ENCODE measurements around the gene NOTO.

Gene NOTO

DNA sequence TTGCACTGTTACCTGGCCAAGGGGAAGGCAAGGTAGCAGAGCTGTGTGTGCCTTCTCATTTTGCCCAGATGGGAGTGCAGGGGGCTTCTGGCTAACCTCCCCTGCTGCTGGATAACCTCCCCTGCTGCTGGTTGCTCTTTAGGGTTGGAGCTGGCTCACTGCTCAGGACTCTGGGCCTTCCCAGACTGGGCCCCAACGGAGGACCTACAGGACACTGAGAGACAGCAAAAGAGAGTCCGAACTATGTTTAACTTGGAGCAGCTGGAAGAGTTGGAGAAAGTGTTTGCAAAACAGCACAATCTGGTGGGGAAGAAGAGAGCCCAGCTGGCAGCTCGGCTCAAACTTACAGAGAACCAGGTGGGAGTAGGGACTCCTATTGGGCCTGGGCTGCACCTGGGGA, 5.9 kb downstream of the NOTO start:
- H4K20me1 ChIP-seq (ENCODE audit: insufficient read depth, low read length) = no peaks in the 10 kb centered on the region
- no peak overlapping the region for H3K4me2 ChIP-seq (ENCODE audit: low read depth, low read length)
- H3K27me3 ChIP-seq (replicated peaks; ENCODE audit: insufficient read depth, low read length) = peaks cover 2% of the 10 kb centered on the region; the same call in 1 of the 2 replicates
- TF ChIP-seq, protein P1, sequence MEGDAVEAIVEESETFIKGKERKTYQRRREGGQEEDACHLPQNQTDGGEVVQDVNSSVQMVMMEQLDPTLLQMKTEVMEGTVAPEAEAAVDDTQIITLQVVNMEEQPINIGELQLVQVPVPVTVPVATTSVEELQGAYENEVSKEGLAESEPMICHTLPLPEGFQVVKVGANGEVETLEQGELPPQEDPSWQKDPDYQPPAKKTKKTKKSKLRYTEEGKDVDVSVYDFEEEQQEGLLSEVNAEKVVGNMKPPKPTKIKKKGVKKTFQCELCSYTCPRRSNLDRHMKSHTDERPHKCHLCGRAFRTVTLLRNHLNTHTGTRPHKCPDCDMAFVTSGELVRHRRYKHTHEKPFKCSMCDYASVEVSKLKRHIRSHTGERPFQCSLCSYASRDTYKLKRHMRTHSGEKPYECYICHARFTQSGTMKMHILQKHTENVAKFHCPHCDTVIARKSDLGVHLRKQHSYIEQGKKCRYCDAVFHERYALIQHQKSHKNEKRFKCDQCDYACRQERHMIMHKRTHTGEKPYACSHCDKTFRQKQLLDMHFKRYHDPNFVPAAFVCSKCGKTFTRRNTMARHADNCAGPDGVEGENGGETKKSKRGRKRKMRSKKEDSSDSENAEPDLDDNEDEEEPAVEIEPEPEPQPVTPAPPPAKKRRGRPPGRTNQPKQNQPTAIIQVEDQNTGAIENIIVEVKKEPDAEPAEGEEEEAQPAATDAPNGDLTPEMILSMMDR (IDR thresholded peaks at IDR 0.05; ENCODE audit: low read length) = no peak
- TF ChIP-seq EZH2phosphoT487 (IDR thresholded peaks at IDR 0.05; ENCODE audit: low read length) (no peak), EZH2 (optimal IDR thresholded peaks at IDR 0.05; ENCODE audit: low read depth, low read length) (no peak)
- no peaks in the 10 kb centered on the region for H3K9me2 ChIP-seq (replicated peaks; ENCODE audit: insufficient read depth, low read length)
- no peaks in the 10 kb centered on the region for H3K4me1 ChIP-seq (ENCODE audit: low read length)
- 0 out of 2 replicates have a peak, but pooled peaks cover 2% of the 10 kb centered on the region for H3F3A ChIP-seq (ENCODE audit: insufficient read depth, low read length)
- H3K36me3 ChIP-seq (replicated peaks; ENCODE audit: insufficient read depth, low read length) = no peaks in the 10 kb centered on the region
- H3K9ac ChIP-seq (ENCODE audit: low read length) = no peak overlapping the region
- DNase-seq = no peak
- no peaks in the 10 kb centered on the region for H3K9me3 ChIP-seq (replicated peaks; ENCODE audit: insufficient read depth, low read length)
- no peak overlapping the region for H3K4me3 ChIP-seq (ENCODE audit: low read length)
- no peak overlapping the region for H2AFZ ChIP-seq (ENCODE audit: low read length)
- H3K79me2 ChIP-seq (ENCODE audit: low read length) = no peaks in the 10 kb centered on the region
- H3K27ac ChIP-seq (ENCODE audit: low read length) = no peak overlapping the region

DNA sequence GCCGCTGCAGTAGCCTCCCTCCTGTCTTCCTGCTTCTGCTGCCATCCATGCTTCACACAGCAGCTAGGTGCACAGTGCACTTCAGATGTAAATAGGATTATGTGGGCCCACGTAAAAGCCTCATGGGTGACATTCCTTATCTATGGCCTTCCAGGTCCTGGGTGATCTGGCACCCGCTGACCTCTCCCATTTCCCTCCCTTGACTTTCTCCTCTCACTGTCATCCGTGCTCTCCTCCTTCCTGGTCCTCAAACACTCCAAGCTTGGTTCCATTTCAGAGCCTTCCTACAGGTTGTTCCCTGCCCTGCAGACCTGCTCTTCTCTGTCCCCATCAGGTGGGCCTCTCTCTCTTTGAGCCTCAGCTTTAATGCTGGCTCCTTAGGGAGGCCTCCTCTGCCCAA, 7.6 kb downstream of the NOTO start:
- Histone ChIP-seq H3K9me3 (replicated peaks; ENCODE audit: insufficient read depth, low read length) (no peaks in the 10 kb centered on the region), H4K20me1 (ENCODE audit: insufficient read depth, low read length) (no peaks in the 10 kb centered on the region), H3K4me3 (ENCODE audit: low read length) (no peak overlapping the region), H3K36me3 (replicated peaks; ENCODE audit: insufficient read depth, low read length) (no peaks in the 10 kb centered on the region), H3K79me2 (ENCODE audit: low read length) (peaks cover 9% of the 10 kb centered on the region), H2AFZ (ENCODE audit: low read length) (no peak overlapping the region), H3K9ac (ENCODE audit: low read length) (no peak overlapping the region), H3K27me3 (replicated peaks; ENCODE audit: insufficient read depth, low read length) (peaks cover 2% of the 10 kb centered on the region; the same call in 1 of the 2 replicates), H3K9me2 (replicated peaks; ENCODE audit: insufficient read depth, low read length) (no peaks in the 10 kb centered on the region), H3K4me2 (ENCODE audit: low read depth, low read length) (no peak overlapping the region), H3K27ac (ENCODE audit: low read length) (no peak overlapping the region), H3K4me1 (ENCODE audit: low read length) (peaks cover 3% of the 10 kb centered on the region; the same call in 1 of the 2 replicates), H3F3A (ENCODE audit: insufficient read depth, low read length) (0 out of 2 replicates have a peak, but pooled peaks cover 4% of the 10 kb centered on the region)
- TF ChIP-seq EZH2phosphoT487 (IDR thresholded peaks at IDR 0.05; ENCODE audit: low read length) = no peak
- TF ChIP-seq EZH2 (optimal IDR thresholded peaks at IDR 0.05; ENCODE audit: low read depth, low read length) = no peak
- TF ChIP-seq, protein P1 (IDR thresholded peaks at IDR 0.05; ENCODE audit: low read length) = no peak
- DNase-seq = no peak

DNA sequence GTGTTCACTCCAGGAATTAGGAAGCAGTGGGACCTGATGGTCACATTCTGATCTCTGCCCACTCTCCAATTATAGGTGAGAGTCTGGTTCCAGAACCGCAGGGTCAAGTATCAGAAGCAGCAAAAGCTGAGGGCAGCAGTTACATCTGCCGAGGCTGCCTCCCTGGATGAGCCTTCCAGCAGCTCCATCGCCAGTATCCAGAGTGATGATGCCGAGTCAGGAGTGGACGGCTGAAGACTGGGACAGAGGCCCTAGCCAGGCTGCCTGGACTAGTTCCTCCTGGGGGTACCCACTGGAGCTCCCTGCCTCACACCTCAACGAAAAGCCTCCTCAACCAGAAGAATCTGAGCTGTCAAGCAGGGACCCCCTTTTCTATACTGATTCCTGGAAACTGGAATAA, 8.3 kb downstream of the NOTO start:
- 0 out of 2 replicates have a peak, but pooled peaks cover 4% of the 10 kb centered on the region for H3F3A ChIP-seq (ENCODE audit: insufficient read depth, low read length)
- H2AFZ ChIP-seq (ENCODE audit: low read length) = no peak overlapping the region
- TF ChIP-seq, protein P1 (IDR thresholded peaks at IDR 0.05; ENCODE audit: low read length) = no peak
- TF ChIP-seq EZH2phosphoT487 (IDR thresholded peaks at IDR 0.05; ENCODE audit: low read length) = no peak
- no peak for TF ChIP-seq EZH2 (optimal IDR thresholded peaks at IDR 0.05; ENCODE audit: low read depth, low read length)
- no peaks in the 10 kb centered on the region for H3K9me2 ChIP-seq (replicated peaks; ENCODE audit: insufficient read depth, low read length)
- peaks cover 7% of the 10 kb centered on the region; the same call in 1 of the 2 replicates for H3K4me1 ChIP-seq (ENCODE audit: low read length)
- no peak overlapping the region for H3K4me2 ChIP-seq (ENCODE audit: low read depth, low read length)
- no peaks in the 10 kb centered on the region for H3K9me3 ChIP-seq (replicated peaks; ENCODE audit: insufficient read depth, low read length)
- H3K36me3 ChIP-seq (replicated peaks; ENCODE audit: insufficient read depth, low read length) = no peaks in the 10 kb centered on the region
- H3K27me3 ChIP-seq (replicated peaks; ENCODE audit: insufficient read depth, low read length) = 0 out of 2 replicates have a peak, but pooled peaks cover 2% of the 10 kb centered on the region
- peaks cover 16% of the 10 kb centered on the region for H3K79me2 ChIP-seq (ENCODE audit: low read length)
- no peak overlapping the region for H3K27ac ChIP-seq (ENCODE audit: low read length)
- no peaks in the 10 kb centered on the region for H4K20me1 ChIP-seq (ENCODE audit: insufficient read depth, low read length)
- no peak for DNase-seq
- H3K4me3 ChIP-seq (ENCODE audit: low read length) = no peak overlapping the region
- H3K9ac ChIP-seq (ENCODE audit: low read length) = no peak overlapping the region

Measured in MM.1S (cell line).